ENCODE results near the gene STARD7.
"Not testable (repeated sequence)": the region's sequence is repeated elsewhere in the genome, so short reads cannot be mapped to it uniquely, and the experiment has no call there.

STARD7 gene

GRCh38 chr2:96146153-96146880 is 62.3 kb downstream of the STARD7 start:
- peak; percentile 72 to 82 (median 76) for DNase-seq

- no peak for DNase-seq
These were observed 62.8 kb downstream of the STARD7 start for GRCh38 chr2:96145848-96146152.

DNA sequence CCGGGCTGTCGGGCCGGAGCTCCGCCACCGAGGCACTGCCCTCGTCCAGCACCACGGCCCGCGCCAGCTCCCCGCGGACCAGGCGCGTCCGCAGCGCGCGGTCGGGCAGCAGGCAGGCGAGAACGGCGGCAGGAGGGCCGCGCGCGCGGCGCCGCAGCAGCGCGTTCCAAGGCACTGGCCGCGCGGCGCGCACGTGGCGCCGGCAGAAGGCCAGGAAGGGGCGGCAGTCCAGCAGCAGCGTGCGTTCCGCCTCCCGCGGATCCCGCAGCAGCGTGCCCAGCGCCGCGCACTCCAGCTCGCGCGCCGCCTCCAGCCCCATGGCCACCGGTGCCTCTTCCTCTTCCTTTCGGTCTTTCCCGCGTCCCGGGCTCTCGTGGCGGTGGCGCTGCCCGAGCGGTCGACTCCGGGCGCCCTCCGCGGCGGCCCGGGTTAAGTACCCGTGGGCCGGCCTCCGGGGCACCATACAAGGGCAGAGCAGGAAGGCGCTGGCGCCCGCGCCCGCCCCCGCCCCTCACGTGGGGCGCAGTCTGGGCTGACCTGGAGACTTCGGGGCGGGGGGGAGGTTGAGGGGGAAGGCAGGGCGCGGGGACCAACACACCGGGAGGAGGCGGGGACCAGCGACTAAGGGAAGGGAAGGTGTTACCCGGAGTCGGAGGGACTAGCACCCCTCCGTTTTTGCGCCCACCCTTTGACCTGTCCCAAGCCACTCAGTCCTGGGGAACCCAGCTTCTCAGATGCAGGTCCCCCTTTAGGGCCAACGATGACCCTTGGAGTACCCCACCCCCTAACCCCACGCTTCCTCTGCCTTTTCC is 63.4 kb downstream of the STARD7 start, which contains the start of gene DUSP2:
Gene DUSP2 (minus strand): TSS at position 405 of the 812 bp plus-strand sequence. CDS start 86 bp downstream, at position 319.
- peak; percentile 73 to 89 (median 84) for DNase-seq

- DNase-seq = peak in 3 of 4 experiments; percentile 30 to 45 (median 31)
These were observed 64.1 kb downstream of the STARD7 start for GRCh38 chr2:96144481-96145035.

GRCh38 chr2:96143848-96144480 is 64.7 kb downstream of the STARD7 start:
- peak in 3 of 4 experiments; percentile 29 to 40 (median 34) for DNase-seq

- no peak for DNase-seq
These were observed 65.3 kb downstream of the STARD7 start for GRCh38 chr2:96143231-96143847.

- DNase-seq = peak; percentile 35 to 65 (median 50)
These were observed 66.2 kb downstream of the STARD7 start for GRCh38 chr2:96142217-96143113.

- not testable (repeated sequence) for DNase-seq
These were observed 67.0 kb downstream of the STARD7 start for GRCh38 chr2:96141624-96141967.

DNA sequence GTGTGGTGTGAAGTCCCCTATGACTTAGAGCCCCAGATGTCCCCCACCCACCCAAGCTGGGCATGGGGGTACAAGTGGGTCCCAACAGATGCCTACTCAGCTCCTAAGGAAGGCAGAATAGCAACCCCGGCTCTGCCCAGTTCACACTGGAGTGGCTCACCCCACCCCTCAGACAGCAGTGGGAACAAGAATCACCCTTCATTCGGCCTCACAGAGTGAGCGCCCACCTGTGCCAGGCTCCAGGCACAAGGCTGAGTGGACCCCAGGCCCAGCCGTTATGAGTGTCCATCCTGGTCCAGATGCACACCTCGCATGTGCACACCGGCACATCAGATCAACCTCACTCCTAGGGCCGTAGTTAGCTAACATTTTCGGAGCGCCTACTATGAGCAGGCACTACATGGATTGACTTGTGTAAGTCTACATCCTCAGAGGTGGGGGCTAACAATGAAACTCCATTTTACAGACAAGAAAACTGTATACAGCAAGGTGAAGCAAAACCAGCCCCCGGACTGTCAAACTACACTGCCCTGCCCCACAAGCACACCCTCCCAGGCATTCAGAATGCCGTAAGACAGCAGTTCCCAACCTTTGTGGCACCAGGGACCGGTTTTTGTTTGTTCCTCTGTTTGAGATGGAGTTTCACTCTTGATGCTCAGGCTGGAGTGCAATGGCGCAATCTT is 67.5 kb downstream of the STARD7 start:
- no peak for DNase-seq

DNA sequence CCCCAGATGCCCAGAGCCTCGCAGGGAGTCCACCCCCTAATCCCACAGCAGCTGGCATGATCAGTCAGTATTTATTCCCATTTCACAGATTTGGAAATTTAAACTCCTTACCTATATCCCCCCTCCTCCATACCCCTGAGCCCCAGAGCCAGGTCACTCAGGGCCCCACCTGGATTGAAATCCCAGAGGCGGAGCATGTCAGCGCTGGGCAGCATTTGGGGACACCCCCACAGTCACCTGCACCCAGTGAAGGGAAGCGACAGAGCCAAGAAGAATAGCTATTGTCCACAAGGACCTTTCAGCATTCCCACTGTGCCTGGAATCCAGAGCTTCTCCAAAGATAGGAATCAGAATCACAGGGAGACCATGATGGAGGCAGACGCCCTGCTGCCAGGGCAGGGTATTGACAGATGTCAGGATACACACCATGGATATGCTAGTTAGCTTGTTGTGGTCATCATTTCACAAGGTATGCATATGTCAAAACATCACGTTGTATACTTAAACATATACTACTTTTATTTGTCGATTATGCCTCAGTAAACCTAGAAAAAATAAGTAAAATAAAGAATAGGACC is 69.4 kb downstream of the STARD7 start:
- no peak for DNase-seq

GRCh38 chr2:96138179-96139145 is 70.2 kb downstream of the STARD7 start, which contains the start of gene ASTL:
Gene ASTL, minus strand, starts transcription at chr2:96138502. Its CDS starts 66 bp downstream, at chr2:96138436.
- peak; percentile 26 to 49 (median 44) for DNase-seq

GRCh38 chr2:96137321-96138178 is 71.1 kb downstream of the STARD7 start:
- DNase-seq = no peak

- no peak for DNase-seq
These were observed 72.4 kb downstream of the STARD7 start for GRCh38 chr2:96136129-96136720.

- DNase-seq = no peak
These were observed 73.0 kb downstream of the STARD7 start for GRCh38 chr2:96135621-96136020.

GRCh38 chr2:96135171-96135570 is 73.5 kb downstream of the STARD7 start:
- no peak for DNase-seq

All from activated CD4-positive, CD25-positive, alpha-beta regulatory T cell (primary cell).